Measurements from ENCODE around the gene DSC3.

- no peak for TF ChIP-seq GATA3 (IDR thresholded peaks at IDR 0.05; ENCODE audit: low read depth, low read length)
- TF ChIP-seq GATA2 (IDR thresholded peaks at IDR 0.05; ENCODE audit: low read depth, low read length) = no peak
Observed at GRCh38 chr18:31040686-31041270, 1.8 kb downstream of the DSC3 start.

Measured in SH-SY5Y (cell line).